Measurements from ENCODE around the gene RSRC1.
A peak's percentile ranks its signal among the peaks of the same experiment; 100 is the strongest.
"Not testable (repeated sequence)": the region's sequence is repeated elsewhere in the genome, so short reads cannot be mapped to it uniquely, and the experiment has no call there.

RSRC1 gene

DNA sequence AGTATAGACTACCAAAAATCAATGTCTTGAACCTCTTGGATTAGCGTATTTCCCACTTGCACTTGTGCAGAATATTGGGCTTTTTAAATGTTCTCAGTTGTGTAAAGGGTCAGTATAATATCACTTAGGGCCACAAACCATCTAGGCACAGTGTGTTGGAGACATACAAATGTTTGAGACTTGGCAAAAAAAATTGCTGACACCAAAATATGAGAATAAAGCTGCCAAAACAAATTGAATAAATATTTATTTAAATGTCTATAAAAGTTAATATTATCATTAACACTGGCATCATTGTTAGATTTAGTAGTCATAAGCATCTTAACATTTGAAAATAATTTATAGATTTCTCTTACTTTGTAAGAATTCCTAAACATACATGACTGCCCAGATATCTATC, 430.2 kb downstream of the RSRC1 start:
- no peak for DNase-seq

DNA sequence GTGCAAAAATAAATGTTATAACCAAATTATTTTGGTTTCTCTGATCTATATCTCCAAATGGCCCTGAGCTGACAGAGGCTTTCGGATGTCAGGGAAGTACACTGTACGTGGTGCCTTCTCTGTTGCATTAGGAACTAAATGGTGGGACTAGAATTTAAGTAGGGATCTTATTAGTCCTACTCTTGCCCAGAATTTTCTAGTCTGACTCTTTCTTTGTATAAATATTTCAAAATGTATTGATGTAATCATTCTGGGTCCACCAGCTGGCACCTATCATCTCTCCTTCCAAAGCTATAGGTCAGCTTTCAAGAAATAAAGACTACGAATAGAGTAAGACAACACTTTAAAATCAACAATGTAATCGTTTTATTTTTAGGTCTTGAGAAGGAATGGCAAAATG, 438.8 kb downstream of the RSRC1 start:
- no peak for DNase-seq

GRCh38 chr3:158549938-158550337, 440.0 kb downstream of the RSRC1 start:
- DNase-seq, result not testable (repeated sequence)

DNA sequence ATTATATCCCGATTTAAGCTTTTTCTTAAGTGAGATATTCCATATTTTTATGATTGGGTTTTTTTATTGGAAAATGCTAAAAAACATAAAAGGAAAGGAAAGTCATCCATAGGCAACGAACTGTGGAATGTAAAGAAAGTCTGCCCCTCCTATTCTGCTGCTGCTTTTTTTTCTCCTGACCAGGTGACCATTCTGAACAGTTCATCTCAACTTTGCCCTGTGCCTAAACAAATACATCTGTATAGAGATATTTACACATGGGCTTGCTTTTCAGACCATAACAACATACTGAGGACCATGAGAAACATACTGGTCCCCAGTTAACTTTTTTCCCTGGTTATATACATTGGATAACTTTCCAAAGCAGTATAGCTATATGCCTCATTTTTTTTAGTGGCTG, 442.2 kb downstream of the RSRC1 start:
- no peak for DNase-seq

DNA sequence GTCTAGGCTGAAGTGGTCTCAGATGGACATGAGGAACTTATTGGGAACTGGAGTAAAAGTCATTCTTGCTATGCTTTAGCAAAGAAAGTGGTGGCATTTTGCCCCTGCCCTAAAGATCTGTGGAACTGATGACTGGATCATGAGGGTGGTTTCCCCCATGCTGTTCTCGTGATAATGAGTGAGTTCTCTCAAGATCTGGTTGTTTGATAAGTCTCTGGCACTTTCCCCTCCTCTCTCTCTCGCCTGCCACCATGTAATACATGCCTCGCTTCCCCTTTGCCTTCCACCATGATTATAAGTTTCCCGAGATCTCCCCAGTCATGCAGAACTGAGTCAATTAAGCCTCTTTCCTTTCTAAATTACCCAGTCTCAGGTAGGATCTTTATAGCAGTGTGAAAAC, 449.6 kb downstream of the RSRC1 start:
- DNase-seq, result no peak

GRCh38 chr3:158560979-158561378, 451.1 kb downstream of the RSRC1 start:
- no peak for DNase-seq

GRCh38 chr3:158562674-158563073, 452.8 kb downstream of the RSRC1 start:
- no peak for DNase-seq

GRCh38 chr3:158563076-158563475, 453.2 kb downstream of the RSRC1 start:
- no peak for DNase-seq

DNA sequence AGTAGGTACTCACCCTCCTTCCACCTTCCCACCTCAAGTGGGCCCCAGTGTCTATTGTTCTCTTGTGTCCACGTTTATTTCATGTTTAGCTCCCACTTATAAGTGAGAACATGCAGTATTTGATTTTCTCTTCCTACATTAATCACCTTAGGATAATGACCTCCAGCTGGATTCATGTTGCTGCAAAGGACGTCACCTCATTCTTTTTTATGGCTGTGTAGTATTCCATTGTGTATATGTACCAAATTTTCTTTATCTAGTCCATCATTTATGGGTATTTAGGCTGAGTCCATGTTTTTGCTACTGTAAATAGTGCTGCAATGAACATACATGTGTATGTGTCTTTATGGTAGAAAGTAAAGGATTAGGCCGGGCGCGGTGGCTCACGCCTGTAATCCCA, 455.2 kb downstream of the RSRC1 start:
- no peak for DNase-seq

DNA sequence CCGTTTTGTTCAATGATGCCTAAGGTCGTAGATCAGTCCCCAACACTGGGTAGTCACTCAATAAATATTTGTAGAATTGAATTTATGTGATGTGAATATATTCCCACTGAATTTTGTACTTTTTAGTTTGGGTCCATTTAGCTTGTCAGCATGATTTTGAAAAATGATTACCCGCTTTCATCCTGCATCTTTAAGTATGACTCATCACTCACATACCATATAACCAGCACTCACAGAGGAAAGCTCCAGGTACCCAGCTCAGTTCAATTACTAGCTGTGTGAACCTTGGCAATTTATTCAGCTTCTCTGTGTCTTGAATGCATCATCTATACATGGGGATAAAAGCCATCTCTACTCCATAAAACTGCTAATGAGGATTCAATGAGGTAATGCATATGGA, 458.9 kb downstream of the RSRC1 start:
- DNase-seq, result no peak

DNA sequence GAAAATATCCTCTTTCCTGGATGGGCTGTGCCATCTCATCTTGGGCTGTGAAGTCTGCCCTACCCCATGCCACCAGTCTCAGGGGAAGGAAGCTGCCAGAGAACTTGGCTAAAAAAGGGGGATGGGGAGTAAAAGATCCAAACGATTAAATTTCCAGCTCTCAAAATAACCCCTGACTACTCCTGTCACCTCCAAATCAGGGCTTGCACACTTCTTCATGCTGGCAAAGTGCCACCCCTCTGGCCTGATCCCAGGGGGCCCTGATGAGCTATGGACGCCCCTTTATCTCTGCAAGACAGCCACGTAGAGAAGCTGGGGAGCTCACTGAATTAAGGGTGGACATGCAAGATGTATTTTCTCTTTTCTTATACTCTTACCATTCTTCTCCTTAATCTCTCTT, 459.9 kb downstream of the RSRC1 start:
- no peak for DNase-seq

DNA sequence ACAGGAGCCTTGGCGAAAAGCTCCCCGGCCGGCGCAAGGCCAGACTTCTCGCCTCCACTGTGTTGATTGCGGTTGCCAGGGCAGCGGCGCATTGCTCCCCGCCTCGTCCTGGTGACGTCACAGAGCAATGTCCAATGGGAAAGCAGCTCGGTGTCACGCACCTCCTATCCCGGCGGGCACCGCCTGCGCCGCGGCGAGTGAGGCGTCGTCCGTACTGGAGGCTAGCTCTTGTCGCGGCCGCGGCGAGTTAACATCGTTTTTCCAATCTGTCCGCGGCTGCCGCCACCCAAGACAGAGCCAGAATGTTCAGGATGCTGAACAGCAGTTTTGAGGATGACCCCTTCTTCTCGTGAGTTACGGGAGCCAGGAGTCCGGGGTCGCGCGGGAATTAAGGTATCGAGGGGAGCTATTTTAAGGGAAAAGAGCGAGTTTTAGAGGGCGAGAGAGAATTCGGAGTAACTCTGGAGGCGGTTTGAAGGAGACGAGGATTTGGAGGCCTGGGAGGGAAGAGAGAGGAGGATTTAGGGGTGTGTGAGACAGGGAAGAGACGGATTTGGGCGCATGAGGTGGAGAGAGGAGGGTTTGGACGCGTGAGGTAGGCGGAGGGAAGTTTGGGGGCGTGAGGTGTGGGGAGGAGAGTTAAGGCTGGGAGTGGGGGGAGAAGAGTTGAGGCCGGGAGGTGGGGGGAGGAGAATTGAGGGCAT, 461.3 kb downstream of the RSRC1 start, which contains the start of gene MLF1:
Gene MLF1 (plus strand): TSS at position 196 of the 704 bp plus-strand sequence. CDS start 107 bp downstream, at position 303.
- peak; percentile 75 to 83 for DNase-seq

DNA sequence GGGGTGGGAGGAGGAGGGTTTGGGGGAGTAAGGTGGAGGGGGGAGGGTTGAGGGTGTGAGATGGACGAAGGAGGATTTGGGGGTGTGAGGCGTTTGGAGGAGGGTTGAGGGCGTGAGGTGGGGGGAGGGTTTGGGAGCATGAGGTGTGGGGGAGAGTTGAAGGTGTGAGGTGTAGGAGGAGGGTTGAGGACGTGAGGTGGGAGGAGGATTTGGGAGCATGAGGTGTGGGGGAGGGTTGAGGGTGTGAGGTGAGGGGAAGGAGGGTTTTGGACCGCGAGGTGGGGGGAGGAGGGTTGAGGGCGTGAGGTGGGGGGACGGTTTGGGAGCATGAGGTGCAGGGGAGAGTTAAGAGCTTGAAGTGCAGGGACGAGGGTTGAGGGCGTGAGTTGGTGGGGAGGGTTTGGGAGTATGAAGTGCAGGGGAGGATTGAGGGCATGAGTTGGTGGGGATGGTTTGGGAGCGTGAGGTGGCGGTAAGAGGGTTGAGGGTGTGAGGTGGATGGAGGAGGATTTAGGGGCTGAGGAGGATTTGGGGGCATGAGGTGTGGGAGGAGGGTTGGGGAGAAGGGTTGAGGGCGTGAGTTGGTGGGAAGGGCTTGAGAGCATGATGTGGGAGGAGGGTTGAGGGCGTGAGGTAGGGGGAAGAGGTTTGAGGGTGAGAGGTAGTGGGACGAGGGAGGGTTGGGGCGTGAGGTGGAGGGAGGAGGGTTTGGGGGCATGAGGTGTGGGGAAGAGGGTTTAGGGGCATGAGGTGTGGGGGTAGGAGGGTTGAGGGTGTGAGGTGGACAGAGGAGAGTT, 462.3 kb downstream of the RSRC1 start:
- DNase-seq, result no peak

DNA sequence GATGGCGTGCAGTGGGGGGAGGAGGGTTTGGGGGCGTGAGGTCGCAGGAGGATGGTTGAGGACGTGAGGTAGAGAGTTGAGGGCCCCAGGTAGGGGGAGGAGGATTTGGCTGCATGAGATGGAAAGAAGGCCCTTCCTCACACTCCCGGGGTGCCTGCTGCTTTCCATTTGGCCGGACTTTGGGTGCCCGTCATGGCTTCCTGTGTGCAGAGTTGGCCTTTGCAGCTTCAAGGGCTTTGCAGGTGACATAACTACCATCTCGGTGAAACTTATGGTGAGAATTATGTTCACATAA, 462.8 kb downstream of the RSRC1 start:
- DNase-seq, result no peak

GRCh38 chr3:158573714-158574113, 463.8 kb downstream of the RSRC1 start:
- no peak for DNase-seq

DNA sequence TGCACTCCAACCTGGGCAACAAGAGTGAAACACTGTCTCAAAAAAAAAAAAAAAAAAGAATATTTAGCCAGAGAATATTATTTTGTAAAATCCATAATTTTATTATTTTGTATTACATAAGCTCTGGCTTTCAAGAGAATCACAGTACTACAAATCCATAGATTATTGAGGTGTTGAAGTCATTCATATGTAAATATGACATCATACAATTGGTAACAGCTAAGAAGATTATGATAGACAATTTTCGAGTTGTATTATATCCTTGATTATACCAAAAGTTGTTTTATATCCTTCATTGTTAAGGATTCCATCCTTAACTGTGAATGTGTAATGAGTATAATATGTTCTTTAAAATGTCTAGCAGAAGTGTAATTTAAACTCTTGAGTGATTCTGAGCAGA, 464.8 kb downstream of the RSRC1 start:
- no peak for DNase-seq

DNA sequence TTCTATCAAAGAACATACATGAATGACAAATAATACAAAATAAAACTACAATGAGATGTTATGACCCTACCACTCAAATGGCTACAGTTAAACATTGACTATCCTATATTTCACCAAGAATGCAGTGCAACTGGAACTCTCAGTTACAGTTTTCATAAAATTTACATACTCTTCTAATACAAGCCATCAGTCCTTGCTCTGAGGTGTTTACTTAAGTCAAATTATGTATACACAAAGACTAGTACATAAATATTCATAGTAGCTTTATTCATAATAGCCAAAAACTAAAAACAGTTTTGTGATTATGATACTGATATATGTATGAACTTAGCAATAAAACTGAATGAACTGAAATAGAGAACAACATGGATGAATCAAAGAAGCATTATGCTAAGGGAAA, 480.3 kb downstream of the RSRC1 start:
- DNase-seq, result no peak

Data from stimulated activated CD4-positive, alpha-beta T cell treated with anti-CD3 and anti-CD28 coated beads, Interleukin-4, amount 100 ng/mL, for 4 hours (primary cell).